Activated naive CD8-positive, alpha-beta T cell treated with anti-CD3 and anti-CD28 coated beads for 36 hours (primary cell): ENCODE data around the gene LAT. TPM values are rescaled to one million over a fixed set of nuclear protein-coding genes. Genes with fewer than 3 reads are reported as not detected.
"Not testable (repeated sequence)": the region's sequence is repeated elsewhere in the genome, so short reads cannot be mapped to it uniquely, and the experiment has no call there.

ENCODE experiments used
- DNase-seq: peaks from one replicate; pipeline ENCODE4 v3.0.0; 2021
- H3K27ac Mint-ChIP-seq: one replicate; pipeline ENCODE4 v1.8.0; 2022; ENCODE audit warnings: mild to moderate bottlenecking, moderate library complexity, mixed read lengths
- H3K27me3 Mint-ChIP-seq: one replicate; pipeline ENCODE4 v1.8.0; 2022; ENCODE audit warnings: mild to moderate bottlenecking, mixed read lengths
- H3K36me3 Mint-ChIP-seq: one replicate; pipeline ENCODE4 v1.8.0; 2021; ENCODE audit warnings: mild to moderate bottlenecking, mixed read lengths
- H3K4me1 Mint-ChIP-seq: one replicate; pipeline ENCODE4 v1.8.0; 2021; ENCODE audit warnings: mixed read lengths
- H3K4me3 Mint-ChIP-seq: one replicate; pipeline ENCODE4 v1.8.0; 2022; ENCODE audit warnings: mild to moderate bottlenecking, moderate library complexity, mixed read lengths
- H3K9me3 Mint-ChIP-seq: one replicate; pipeline ENCODE4 v1.8.0; 2022; ENCODE audit warnings: mixed read lengths
- total RNA-seq, 2 experiments: library from RNA; stranded (reverse); gene quantifications; one replicate each; pipeline ENCODE4 v1.2.3, GENCODE V29; 2021

The LAT gene, protein sequence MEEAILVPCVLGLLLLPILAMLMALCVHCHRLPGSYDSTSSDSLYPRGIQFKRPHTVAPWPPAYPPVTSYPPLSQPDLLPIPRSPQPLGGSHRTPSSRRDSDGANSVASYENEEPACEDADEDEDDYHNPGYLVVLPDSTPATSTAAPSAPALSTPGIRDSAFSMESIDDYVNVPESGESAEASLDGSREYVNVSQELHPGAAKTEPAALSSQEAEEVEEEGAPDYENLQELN
- total RNA-seq: 100 to 1,000 TPM; 159 to 175 TPM

DNA sequence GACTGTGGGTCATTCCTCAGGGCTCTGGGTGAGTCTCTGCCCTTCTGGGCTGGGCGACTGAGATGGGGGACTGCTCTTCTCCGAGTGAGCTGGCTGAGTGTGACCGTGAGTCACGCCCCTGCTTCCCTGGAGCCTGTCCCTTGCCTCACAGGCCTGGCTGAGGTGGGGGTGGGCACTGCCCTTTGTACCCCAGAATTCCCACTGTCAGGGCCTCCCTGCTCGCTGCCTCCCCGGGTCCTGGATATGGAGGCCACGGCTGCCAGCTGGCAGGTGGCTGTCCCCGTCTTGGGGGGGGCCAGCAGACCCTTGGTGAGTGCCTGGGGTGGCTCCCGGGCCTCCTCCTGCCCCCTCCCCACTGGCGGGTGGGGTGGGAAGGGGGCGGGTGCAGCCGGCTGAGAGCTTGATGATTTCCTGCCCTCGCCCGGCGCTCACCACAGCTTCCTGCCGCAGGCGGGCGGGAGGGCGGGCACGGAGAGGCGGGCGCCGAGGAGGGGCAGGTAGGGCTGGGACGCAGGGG is at the start of gene LAT:
LAT (plus strand) TSS at position 434 of the 517 bp plus-strand sequence. CDS start 366 bp downstream, outside the sequence.
- H3K36me3 Mint-ChIP-seq: peaks cover 81% of the 10 kb centered on the region
- H3K27me3 Mint-ChIP-seq: no peaks in the 10 kb centered on the region
- H3K4me1 Mint-ChIP-seq: peaks cover 33% of the 10 kb centered on the region
- H3K4me3 Mint-ChIP-seq: peak within 1 kb of the TSS; percentile 100
- H3K27ac Mint-ChIP-seq: peak within 1 kb of the TSS; percentile 92
- DNase-seq: peak; percentile 76
- peaks cover 10% of the 10 kb centered on the region for H3K9me3 Mint-ChIP-seq

DNA sequence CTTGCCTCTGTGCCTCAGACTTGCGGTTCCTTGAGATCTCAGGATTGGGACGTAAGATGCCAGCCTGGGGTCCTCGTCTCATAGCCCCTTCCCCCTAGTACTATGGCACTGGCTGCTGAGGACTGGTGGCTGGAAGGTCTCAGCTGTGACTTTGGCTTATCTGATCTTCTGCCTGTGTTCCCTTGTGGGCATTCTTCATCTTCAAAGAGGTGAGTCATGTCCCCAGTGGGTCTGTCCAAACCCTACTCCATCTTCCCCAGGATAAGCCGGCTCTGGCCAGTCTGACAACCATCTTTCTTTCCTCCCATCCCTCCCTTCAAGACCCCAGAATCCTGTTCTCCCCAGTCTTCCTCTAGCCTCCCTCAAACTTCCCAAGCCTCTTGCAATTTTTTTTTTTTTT is 49.5 kb upstream of the LAT start:
- H3K27me3 Mint-ChIP-seq: no peaks in the 10 kb centered on the region
- peak overlapping the region; percentile 69 for H3K4me3 Mint-ChIP-seq
- no peak for DNase-seq
- no peak overlapping the region for H3K27ac Mint-ChIP-seq
- no peaks in the 10 kb centered on the region for H3K9me3 Mint-ChIP-seq
- peaks cover 4% of the 10 kb centered on the region for H3K36me3 Mint-ChIP-seq
- peaks cover 23% of the 10 kb centered on the region for H3K4me1 Mint-ChIP-seq

DNA sequence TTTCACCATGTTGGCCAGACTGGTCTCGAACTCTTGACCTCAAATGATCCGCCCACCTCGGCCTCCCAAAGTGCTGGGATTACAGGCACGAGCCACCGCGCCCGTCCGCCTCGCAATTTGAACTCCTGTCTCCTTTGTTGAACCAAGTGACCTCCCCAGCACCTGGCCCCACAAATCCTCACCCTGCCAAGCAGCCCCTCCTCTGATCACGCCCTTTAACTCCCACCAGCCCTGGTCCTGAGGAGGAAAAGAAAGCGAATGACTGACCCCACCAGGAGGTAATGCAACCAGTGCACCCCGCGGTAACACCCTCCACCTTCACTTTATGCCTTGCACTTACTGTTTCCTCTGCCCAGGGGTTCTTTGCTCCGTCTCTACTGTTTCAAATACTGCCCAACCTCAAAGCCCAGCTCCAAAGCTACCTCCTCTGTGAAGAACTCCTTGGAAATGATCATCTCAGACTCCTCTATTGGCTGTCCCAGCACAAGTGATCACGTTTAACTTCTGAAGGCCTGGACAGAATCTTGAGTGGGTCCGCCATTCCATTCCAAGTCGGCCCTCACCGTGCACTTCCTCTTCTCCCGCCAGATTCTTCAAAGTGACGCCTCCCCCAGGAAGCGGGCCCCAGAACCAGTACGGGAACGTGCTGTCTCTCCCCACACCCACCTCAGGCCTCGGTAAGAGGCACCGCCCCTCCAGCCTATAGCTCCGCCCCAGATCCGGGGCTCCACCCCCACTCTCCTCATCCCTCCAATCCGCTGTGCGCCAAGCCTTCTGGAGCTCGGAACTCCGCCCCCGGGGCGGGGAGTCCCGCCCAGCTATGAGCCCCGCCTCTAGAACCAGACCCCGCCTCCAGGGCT is 48.7 kb upstream of the LAT start:
- peak overlapping the region; percentile 30 for H3K27ac Mint-ChIP-seq
- no peaks in the 10 kb centered on the region for H3K27me3 Mint-ChIP-seq
- no peaks in the 10 kb centered on the region for H3K9me3 Mint-ChIP-seq
- peaks cover 15% of the 10 kb centered on the region for H3K4me1 Mint-ChIP-seq
- H3K4me3 Mint-ChIP-seq: peak overlapping the region; percentile 69
- H3K36me3 Mint-ChIP-seq: peaks cover 4% of the 10 kb centered on the region
- peak; percentile 89 for DNase-seq

DNA sequence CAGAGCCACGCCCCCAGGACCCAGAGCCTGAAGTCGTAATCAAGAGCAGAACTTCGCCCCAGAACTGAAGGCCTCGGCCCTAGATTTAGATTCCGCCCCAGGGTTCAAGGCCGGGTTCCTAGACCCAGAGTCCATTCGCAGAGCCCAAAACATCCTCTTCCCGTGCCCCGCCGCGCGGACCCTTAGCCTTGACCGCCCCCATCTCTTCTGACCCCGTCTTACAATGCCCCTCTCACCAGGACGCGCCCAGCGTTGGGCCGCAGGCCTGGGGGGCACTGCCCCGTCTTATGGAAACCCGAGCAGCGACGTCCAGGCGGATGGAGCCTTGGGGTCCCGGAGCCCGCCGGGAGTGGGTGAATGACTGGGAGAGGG is 48.1 kb upstream of the LAT start:
- DNase-seq: no peak
- H3K4me3 Mint-ChIP-seq: peak overlapping the region; percentile 69
- H3K27ac Mint-ChIP-seq: no peak overlapping the region
- peaks cover 4% of the 10 kb centered on the region for H3K36me3 Mint-ChIP-seq
- no peaks in the 10 kb centered on the region for H3K9me3 Mint-ChIP-seq
- no peaks in the 10 kb centered on the region for H3K27me3 Mint-ChIP-seq
- peaks cover 13% of the 10 kb centered on the region for H3K4me1 Mint-ChIP-seq

DNA sequence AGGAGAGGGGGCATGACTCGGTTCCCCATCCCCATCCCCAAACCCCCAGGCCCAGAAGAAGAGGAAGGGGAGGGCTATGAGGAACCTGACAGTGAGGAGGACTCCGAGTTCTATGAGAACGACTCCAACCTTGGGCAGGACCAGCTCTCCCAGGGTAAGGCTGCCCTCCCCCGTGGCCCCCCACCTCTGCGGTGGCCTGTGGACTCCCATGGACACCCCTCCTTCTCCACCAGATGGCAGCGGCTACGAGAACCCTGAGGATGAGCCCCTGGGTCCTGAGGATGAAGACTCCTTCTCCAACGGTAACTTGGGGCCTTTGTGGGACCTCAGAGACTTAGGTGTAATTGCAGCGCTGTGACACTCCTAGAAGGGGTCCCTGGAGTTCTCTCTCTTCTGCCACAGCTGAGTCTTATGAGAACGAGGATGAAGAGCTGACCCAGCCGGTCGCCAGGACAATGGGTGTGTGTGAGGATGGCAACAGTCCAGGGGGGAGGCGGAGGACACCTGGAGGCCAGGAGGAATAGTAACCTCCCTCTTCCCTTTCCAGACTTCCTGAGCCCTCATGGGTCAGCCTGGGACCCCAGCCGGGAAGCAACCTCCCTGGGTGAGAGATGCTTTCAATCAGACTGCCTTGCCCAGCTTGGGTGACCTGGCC is 47.5 kb upstream of the LAT start:
- Mint-ChIP-seq H3K4me1 (peaks cover 13% of the 10 kb centered on the region), H3K27me3 (no peaks in the 10 kb centered on the region), H3K36me3 (peaks cover 4% of the 10 kb centered on the region), H3K4me3 (no peak overlapping the region), H3K27ac (peak overlapping the region; percentile 21), H3K9me3 (no peaks in the 10 kb centered on the region)
- DNase-seq: no peak

DNA sequence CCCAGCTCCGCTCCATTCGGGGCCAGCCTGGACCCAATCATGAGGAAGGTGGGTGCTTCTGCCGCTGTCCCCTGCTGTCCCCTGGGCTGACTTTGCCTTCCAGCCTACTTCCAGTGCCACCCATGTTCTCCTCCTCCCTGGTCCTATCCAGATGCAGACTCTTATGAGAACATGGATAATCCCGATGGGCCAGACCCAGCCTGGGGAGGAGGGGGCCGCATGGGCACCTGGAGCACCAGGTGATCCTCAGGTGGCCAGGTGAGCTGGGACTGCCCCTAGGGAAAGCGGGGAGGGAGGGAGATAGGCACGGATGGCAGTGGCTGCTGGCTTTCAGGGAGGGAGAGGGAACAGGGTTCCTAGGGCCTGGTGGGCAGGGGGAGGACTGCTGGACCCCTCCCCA is 46.1 kb upstream of the LAT start:
- peaks cover 13% of the 10 kb centered on the region for H3K4me1 Mint-ChIP-seq
- peaks cover 4% of the 10 kb centered on the region for H3K36me3 Mint-ChIP-seq
- no peak overlapping the region for H3K27ac Mint-ChIP-seq
- H3K4me3 Mint-ChIP-seq: no peak overlapping the region
- H3K27me3 Mint-ChIP-seq: no peaks in the 10 kb centered on the region
- H3K9me3 Mint-ChIP-seq: no peaks in the 10 kb centered on the region
- DNase-seq: no peak

DNA sequence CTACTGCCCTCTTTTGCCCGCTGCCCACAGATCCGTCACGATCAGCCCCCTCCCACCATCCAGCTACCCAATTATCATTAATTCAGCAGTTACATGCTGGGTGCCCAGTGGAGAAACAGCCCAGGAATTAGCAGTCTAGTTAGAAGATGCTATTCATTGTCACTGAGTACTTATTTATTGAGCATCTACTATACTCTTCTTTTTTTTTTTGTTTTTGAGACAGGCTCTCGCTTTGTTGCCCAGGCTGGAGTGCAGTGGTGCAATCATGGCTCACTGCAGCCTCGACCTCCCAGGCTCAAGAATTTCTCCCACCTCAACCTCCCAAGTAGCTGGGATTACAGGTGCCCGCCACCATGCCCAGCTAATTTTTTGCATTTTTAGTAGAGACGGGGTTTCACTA is 45.0 kb upstream of the LAT start:
- not testable (repeated sequence) for H3K36me3 Mint-ChIP-seq, H3K27ac Mint-ChIP-seq, DNase-seq, H3K9me3 Mint-ChIP-seq, H3K27me3 Mint-ChIP-seq, H3K4me3 Mint-ChIP-seq
- H3K4me1 Mint-ChIP-seq: peaks cover 13% of the 10 kb centered on the region

DNA sequence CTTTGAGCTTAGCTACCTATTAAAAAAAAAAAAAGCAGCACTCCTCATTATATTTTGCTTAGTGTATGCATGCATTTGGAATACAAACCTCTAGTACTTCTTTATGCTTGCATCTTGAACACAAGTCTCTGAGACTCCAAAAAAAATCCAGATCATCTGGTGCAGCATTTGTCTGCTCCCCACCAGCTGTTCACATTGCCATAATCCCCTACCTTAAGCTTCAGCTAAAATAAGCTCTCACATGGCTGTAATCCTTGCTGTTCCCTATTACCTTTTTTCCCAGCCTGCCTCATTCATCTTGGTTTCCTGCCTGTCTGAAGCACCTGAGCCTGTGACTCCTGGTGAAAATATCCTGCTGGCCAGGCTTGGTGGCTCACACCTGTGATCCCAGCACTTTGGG is 41.6 kb upstream of the LAT start:
- Mint-ChIP-seq H3K36me3 (no peaks in the 10 kb centered on the region), H3K9me3 (no peaks in the 10 kb centered on the region), H3K4me1 (peaks cover 7% of the 10 kb centered on the region), H3K27me3 (no peaks in the 10 kb centered on the region), H3K27ac (no peak overlapping the region), H3K4me3 (no peak overlapping the region)
- no peak for DNase-seq

DNA sequence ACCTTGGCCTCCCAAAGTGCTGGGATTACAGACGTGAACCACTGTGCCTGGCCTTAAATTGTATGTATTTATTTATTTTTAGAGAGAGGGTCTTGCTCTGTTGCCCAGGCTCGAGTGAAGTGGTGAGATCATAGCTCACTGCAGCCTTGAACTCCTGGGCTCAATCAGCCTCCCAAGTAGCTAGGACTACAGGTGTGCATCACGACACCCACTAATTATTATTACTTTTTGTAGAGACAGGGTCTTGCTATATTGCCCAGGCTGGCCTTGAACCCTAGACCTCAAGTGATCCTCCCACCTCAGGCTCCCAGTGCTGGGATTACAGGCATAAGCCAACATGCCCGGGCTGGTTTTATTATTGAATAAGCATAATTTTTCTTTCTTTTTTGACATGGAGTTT is 38.2 kb upstream of the LAT start:
- H3K27me3 Mint-ChIP-seq: no peaks in the 10 kb centered on the region
- H3K27ac Mint-ChIP-seq: no peak overlapping the region
- no peak overlapping the region for H3K4me3 Mint-ChIP-seq
- H3K4me1 Mint-ChIP-seq: peaks cover 8% of the 10 kb centered on the region
- peaks cover 5% of the 10 kb centered on the region for H3K36me3 Mint-ChIP-seq
- DNase-seq: no peak
- H3K9me3 Mint-ChIP-seq: no peaks in the 10 kb centered on the region

DNA sequence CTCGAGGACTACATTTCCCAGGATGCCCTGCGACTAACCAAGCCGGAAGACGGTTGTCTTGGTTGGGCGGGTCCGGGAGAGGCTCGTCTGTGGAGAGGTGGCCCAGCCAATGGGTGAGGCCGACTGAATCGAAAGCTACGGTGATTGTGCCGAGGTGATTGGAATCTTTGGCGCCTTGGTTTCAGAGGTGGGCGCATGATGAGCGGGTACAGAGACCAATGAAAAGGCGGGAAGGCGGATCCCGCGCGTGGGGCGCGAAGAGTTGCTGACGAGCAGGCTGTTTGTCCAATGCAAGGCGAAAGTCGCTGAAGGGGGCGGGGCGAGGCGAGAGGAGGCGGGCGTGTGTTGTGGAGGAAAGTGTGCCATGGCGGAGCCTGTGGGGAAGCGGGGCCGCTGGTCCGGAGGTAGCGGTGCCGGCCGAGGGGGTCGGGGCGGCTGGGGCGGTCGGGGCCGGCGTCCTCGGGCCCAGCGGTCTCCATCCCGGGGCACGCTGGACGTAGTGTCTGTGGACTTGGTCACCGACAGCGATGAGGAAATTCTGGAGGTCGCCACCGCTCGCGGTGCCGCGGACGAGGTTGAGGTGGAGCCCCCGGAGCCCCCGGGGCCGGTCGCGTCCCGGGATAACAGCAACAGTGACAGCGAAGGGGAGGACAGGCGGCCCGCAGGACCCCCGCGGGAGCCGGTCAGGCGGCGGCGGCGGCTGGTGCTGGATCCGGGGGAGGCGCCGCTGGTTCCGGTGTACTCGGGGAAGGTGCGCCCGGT is 34.0 kb upstream of the LAT start, which contains the start of gene NFATC2IP:
NFATC2IP (plus strand) TSS at position 290 of the 762 bp plus-strand sequence; CDS start at position 365, 75 bp downstream.
- peak; percentile 99 for DNase-seq
- H3K9me3 Mint-ChIP-seq: no peaks in the 10 kb centered on the region
- peaks cover 25% of the 10 kb centered on the region for H3K36me3 Mint-ChIP-seq
- peak within 1 kb of the TSS; percentile 96 for H3K4me3 Mint-ChIP-seq
- H3K27me3 Mint-ChIP-seq: no peaks in the 10 kb centered on the region
- H3K4me1 Mint-ChIP-seq: peaks cover 18% of the 10 kb centered on the region
- peak within 1 kb of the TSS; percentile 89 for H3K27ac Mint-ChIP-seq

DNA sequence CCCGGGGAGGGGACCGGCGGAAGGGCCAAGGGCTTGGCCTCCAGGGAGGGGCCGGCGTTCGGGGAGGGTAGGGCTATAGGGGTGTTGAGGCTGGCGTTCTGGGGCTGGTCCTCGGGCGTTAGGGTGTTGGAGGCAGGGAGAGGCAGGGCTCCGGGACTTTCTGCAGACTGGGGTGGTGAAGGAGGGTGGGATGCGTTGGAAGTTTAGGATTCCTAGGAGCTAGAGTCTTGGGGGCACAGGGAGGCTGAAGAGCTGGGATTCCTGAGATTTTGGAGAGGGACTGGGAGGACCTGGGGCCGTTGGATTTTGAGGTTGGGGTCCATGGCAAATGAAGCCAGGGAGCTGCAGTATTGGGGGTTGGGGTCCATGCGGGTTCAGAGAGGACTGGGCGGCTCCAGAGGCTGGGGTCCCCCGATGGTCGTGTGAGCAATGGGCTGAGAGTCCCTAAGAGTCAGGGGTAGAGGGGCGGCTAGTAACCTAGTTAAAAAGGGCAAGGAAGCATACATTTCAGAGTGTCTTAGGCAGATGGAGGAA is 33.4 kb upstream of the LAT start:
- H3K27me3 Mint-ChIP-seq: no peaks in the 10 kb centered on the region
- peak overlapping the region; percentile 96 for H3K4me3 Mint-ChIP-seq
- no peak for DNase-seq
- peak overlapping the region; percentile 89 for H3K27ac Mint-ChIP-seq
- H3K36me3 Mint-ChIP-seq: peaks cover 27% of the 10 kb centered on the region
- peaks cover 16% of the 10 kb centered on the region for H3K4me1 Mint-ChIP-seq
- H3K9me3 Mint-ChIP-seq: no peaks in the 10 kb centered on the region

DNA sequence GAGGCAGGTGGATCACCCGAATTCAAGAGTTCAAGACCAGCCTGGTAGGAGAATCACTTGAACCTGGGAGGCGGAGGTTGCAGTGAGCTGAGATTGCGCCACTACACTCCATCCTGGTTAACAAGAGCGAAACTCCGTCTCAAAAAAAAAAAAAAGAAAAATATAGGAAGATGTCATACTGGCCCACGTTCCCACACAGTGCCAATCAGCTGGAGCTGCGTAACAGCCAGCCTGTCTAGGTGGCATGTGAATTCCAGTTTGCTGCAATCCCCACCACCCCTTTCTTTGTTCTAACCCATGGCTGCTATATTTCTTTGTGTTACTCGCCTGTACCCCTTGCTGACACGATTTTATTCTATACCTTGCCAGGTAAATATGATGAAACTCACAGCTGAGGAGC is 26.6 kb upstream of the LAT start:
- Mint-ChIP-seq H3K36me3 (peaks cover 29% of the 10 kb centered on the region), H3K4me1 (peaks cover 3% of the 10 kb centered on the region), H3K9me3 (no peaks in the 10 kb centered on the region), H3K27me3 (no peaks in the 10 kb centered on the region), H3K4me3 (no peak overlapping the region), H3K27ac (no peak overlapping the region)
- no peak for DNase-seq

DNA sequence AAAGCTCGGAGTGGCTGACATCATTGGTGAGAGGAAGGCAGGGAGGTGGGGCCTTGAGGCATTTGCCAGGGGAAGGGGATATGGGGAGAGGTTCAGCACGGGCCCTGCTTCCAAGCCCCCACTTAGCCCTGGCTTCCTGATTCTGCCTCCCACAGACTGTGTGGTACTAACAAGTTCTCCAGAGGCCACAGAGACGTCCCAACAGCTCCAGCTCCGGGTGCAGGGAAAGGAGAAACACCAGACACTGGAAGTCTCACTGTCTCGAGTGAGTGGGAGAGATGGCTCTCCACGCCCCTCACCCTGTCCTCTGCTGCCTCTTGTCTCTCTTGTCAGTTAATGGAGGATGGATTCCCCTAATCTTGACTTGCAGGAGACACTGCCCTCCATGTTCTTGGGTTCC is 26.0 kb upstream of the LAT start:
- H3K27ac Mint-ChIP-seq: no peak overlapping the region
- H3K4me1 Mint-ChIP-seq: no peaks in the 10 kb centered on the region
- no peaks in the 10 kb centered on the region for H3K9me3 Mint-ChIP-seq
- no peak overlapping the region for H3K4me3 Mint-ChIP-seq
- H3K27me3 Mint-ChIP-seq: no peaks in the 10 kb centered on the region
- no peak for DNase-seq
- peaks cover 28% of the 10 kb centered on the region for H3K36me3 Mint-ChIP-seq

DNA sequence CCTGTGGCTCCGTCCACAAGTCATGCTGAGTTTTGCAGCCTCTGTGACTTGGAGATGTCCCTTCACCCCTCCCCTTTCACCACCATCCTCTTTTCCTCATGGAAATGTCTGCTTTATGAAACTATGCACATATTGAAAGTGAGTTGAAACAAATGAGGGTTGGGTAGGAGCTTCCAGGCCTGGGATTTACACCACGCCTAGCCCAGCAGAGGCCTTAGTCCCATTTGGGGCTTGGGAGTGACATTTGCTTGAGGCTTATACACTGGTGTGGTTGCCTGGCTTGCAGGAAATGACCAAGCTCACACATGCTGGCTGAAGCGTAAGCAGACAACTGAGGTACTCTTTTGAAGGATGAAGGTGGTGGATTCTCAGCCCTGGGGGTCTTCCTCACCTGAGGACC is 20.8 kb upstream of the LAT start:
- no peak overlapping the region for H3K27ac Mint-ChIP-seq
- no peaks in the 10 kb centered on the region for H3K4me1 Mint-ChIP-seq
- no peaks in the 10 kb centered on the region for H3K27me3 Mint-ChIP-seq
- no peak for DNase-seq
- H3K36me3 Mint-ChIP-seq: peaks cover 24% of the 10 kb centered on the region
- no peak overlapping the region for H3K4me3 Mint-ChIP-seq
- no peaks in the 10 kb centered on the region for H3K9me3 Mint-ChIP-seq
